Astrocyte (in vitro differentiated cells and primary cell): Measurements from ENCODE around the gene USP48. TPM values are rescaled to one million over a fixed set of nuclear protein-coding genes. Genes with fewer than 3 reads are reported as not detected.

ENCODE experiments used
- DNase-seq: peaks from one replicate; pipeline ENCODE4 v3.0.0-alpha.2; 2010; ENCODE audit warnings: low read depth
- FAIRE-seq: peaks from 2 replicates; lab custom pipeline; 2011; peaks lifted over from hg19 to GRCh38; lab: Jason Lieb, UNC
- H2AFZ ChIP-seq: 2 replicates; pipeline ENCODE4 v1.6.0; 2012; ENCODE audit warnings: low read depth, low read length, inconsistent platforms
- H3K27ac ChIP-seq: 2 replicates; pipeline ENCODE4 v1.5.1; 2011; ENCODE audit warnings: low read depth, low read length, inconsistent platforms
- H3K27me3 ChIP-seq: 2 replicates; pipeline ENCODE4 v1.6.0; 2011; ENCODE audit warnings: low read length, inconsistent platforms; ENCODE audit not compliant: insufficient read depth
- H3K36me3 ChIP-seq: 2 replicates; pipeline ENCODE4 v1.5.1; 2011; ENCODE audit warnings: low read length, inconsistent platforms; ENCODE audit not compliant: insufficient read depth
- H3K4me1 ChIP-seq: 2 replicates; pipeline ENCODE4 v1.5.1; 2011; ENCODE audit warnings: low read length, inconsistent platforms; ENCODE audit not compliant: insufficient read depth
- H3K4me2 ChIP-seq: 2 replicates; pipeline ENCODE4 v1.6.0; 2012; ENCODE audit warnings: low read length, inconsistent platforms
- H3K4me3 ChIP-seq: 2 replicates; pipeline ENCODE4 v1.5.1; 2011; ENCODE audit warnings: low read depth, mild to moderate bottlenecking, low read length, inconsistent platforms; ENCODE audit not compliant: insufficient read depth
- H3K79me2 ChIP-seq: 2 replicates; pipeline ENCODE4 v1.6.0; 2012; ENCODE audit warnings: mild to moderate bottlenecking, low read length, inconsistent platforms; ENCODE audit not compliant: insufficient read depth
- H3K9ac ChIP-seq: 2 replicates; pipeline ENCODE4 v1.6.0; 2012; ENCODE audit warnings: mild to moderate bottlenecking, low read length, inconsistent platforms
- H3K9me3 ChIP-seq: 2 replicates; pipeline ENCODE4 v1.5.1; 2012; ENCODE audit warnings: low read depth, mild to moderate bottlenecking, low read length, inconsistent platforms; ENCODE audit not compliant: insufficient read depth
- H4K20me1 ChIP-seq: 2 replicates; pipeline ENCODE4 v1.6.0; 2012; ENCODE audit warnings: low read length, inconsistent platforms; ENCODE audit not compliant: insufficient read depth
- H3K27ac Mint-ChIP-seq: one replicate; pipeline ENCODE4 v1.8.0; 2021; ENCODE audit warnings: mild to moderate bottlenecking, mixed read lengths; ENCODE audit not compliant: unreplicated experiment
- H3K27me3 Mint-ChIP-seq: one replicate; pipeline ENCODE4 v1.8.0; 2021; ENCODE audit warnings: low read depth, mixed read lengths; ENCODE audit not compliant: unreplicated experiment
- H3K36me3 Mint-ChIP-seq: one replicate; pipeline ENCODE4 v1.8.0; 2021; ENCODE audit warnings: low read depth, mixed read lengths; ENCODE audit not compliant: unreplicated experiment
- H3K4me1 Mint-ChIP-seq: one replicate; pipeline ENCODE4 v1.8.0; 2021; ENCODE audit warnings: low read depth, mixed read lengths; ENCODE audit not compliant: unreplicated experiment
- H3K4me3 Mint-ChIP-seq: one replicate; pipeline ENCODE4 v1.8.0; 2021; ENCODE audit warnings: mild to moderate bottlenecking, moderate library complexity, mixed read lengths; ENCODE audit not compliant: unreplicated experiment
- H3K9me3 Mint-ChIP-seq: one replicate; pipeline ENCODE4 v1.8.0; 2021; ENCODE audit warnings: mild to moderate bottlenecking, mixed read lengths; ENCODE audit not compliant: unreplicated experiment
- EZH2 ChIP-seq: IDR thresholded peaks from 2 replicates; pipeline ENCODE4 v1.6.1; 2012; ENCODE audit warnings: mild to moderate bottlenecking, low read length, inconsistent platforms; ENCODE audit not compliant: insufficient read depth
- total RNA-seq: library from RNA; stranded (reverse); gene quantifications from 2 replicates; pipeline ENCODE4 v1.2.1, GENCODE V29; 2021
- TF ChIP-seq, protein P1 (sequence below): IDR thresholded peaks from 2 replicates; pipeline ENCODE4 v1.5.1; 2011; ENCODE audit warnings: low read depth, mild to moderate bottlenecking, inconsistent platforms, low read length, moderate library complexity; ENCODE audit not compliant: insufficient read depth

USP48 gene
- total RNA-seq, 1 donor from 2014 or later: 85.7 TPM

DNA sequence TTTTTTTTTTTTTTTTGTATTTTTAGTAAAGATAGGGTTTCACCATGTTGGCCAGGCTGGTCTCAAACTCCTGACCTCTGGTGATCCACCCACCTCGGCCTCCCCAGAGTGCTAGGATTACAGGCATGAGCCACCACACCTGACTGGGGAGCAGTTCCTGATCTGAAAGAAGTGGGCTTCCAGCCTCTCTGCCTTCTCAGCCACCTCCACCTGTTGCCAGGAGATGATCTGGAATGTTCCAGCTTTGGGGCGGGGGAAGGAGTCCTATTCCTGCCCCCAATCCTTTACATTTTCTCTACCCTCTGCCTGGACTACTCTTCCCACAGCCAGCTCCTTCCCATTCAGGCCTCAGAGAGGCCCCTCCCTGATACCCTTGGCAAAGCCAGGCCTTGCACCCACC, 141.9 kb downstream of the USP48 start:
- peaks cover 22% of the 10 kb centered on the region for H3K4me1 Mint-ChIP-seq
- Histone ChIP-seq H3K4me1 (peaks cover 11% of the 10 kb centered on the region), H3K9ac (no peak overlapping the region), H3K27ac (no peak overlapping the region), H3K36me3 (no peaks in the 10 kb centered on the region), H3K9me3 (no peaks in the 10 kb centered on the region), H3K27me3 (no peaks in the 10 kb centered on the region), H3K4me3 (no peak overlapping the region), H3K79me2 (no peaks in the 10 kb centered on the region), H4K20me1 (no peaks in the 10 kb centered on the region), H3K4me2 (no peak overlapping the region), H2AFZ (no peak overlapping the region)
- H3K9me3 Mint-ChIP-seq: no peaks in the 10 kb centered on the region
- peaks cover 9% of the 10 kb centered on the region for H3K27me3 Mint-ChIP-seq
- no peak overlapping the region for H3K27ac Mint-ChIP-seq
- TF ChIP-seq, protein P1, sequence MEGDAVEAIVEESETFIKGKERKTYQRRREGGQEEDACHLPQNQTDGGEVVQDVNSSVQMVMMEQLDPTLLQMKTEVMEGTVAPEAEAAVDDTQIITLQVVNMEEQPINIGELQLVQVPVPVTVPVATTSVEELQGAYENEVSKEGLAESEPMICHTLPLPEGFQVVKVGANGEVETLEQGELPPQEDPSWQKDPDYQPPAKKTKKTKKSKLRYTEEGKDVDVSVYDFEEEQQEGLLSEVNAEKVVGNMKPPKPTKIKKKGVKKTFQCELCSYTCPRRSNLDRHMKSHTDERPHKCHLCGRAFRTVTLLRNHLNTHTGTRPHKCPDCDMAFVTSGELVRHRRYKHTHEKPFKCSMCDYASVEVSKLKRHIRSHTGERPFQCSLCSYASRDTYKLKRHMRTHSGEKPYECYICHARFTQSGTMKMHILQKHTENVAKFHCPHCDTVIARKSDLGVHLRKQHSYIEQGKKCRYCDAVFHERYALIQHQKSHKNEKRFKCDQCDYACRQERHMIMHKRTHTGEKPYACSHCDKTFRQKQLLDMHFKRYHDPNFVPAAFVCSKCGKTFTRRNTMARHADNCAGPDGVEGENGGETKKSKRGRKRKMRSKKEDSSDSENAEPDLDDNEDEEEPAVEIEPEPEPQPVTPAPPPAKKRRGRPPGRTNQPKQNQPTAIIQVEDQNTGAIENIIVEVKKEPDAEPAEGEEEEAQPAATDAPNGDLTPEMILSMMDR: no peak
- no peak for TF ChIP-seq EZH2
- DNase-seq (no peak), FAIRE-seq (no peak)
- no peaks in the 10 kb centered on the region for H3K36me3 Mint-ChIP-seq
- no peak overlapping the region for H3K4me3 Mint-ChIP-seq

DNA sequence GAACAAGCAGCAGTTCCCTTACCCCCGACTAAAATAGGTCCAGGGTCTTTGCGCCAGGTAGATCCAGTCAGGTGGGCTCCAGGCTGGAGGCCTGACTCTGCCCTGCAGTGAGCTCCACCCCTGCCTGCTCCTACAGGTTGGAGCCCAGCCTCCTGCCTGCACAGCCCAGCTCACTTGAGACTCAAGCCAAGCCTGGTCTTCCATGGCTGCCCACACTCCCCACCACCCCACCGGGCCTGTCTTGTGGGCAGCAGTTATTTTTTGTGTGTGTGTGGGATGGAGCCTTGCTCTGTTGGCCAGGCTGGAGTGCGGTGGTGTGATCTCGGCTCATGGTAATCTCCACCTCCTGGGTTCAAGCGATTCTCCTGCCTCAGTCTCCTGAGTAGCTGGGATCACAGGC, 142.3 kb downstream of the USP48 start:
- no peak for DNase-seq
- Mint-ChIP-seq H3K4me1 (peaks cover 22% of the 10 kb centered on the region), H3K9me3 (no peaks in the 10 kb centered on the region), H3K27me3 (peaks cover 9% of the 10 kb centered on the region), H3K4me3 (no peak overlapping the region), H3K27ac (no peak overlapping the region), H3K36me3 (no peaks in the 10 kb centered on the region)
- Histone ChIP-seq H4K20me1 (no peaks in the 10 kb centered on the region), H3K27ac (no peak overlapping the region), H2AFZ (no peak overlapping the region), H3K36me3 (no peaks in the 10 kb centered on the region), H3K9me3 (no peaks in the 10 kb centered on the region), H3K4me1 (peaks cover 11% of the 10 kb centered on the region), H3K9ac (no peak overlapping the region), H3K79me2 (no peaks in the 10 kb centered on the region), H3K4me2 (no peak overlapping the region), H3K4me3 (no peak overlapping the region), H3K27me3 (no peaks in the 10 kb centered on the region)
- no peak for FAIRE-seq
- no peak for TF ChIP-seq EZH2
- TF ChIP-seq, protein P1: no peak

DNA sequence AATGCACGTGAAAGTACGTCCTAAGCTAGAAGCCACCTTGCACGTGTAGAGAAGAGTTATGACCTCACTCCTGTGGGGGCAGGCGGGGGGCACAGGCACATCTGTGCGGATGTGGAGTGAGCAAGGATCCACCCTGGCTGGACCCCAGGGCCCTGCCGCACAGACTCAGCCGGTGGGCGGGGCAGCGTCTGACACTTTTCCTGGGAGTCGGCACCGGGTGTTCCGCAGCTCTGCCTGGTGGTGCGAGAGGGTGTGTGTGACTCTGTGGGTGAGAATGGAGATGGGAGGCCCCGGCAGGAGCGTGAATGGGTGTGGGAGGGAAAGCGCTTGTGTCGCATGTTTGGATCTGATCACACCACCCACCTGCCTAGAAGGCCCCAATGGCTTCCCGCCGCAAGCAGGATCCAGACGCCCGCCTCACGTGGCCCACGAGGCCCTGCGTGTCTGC, 143.3 kb downstream of the USP48 start:
- H3K9me3 ChIP-seq: no peaks in the 10 kb centered on the region
- H3K79me2 ChIP-seq: no peaks in the 10 kb centered on the region
- peaks cover 9% of the 10 kb centered on the region for H3K27me3 Mint-ChIP-seq
- H3K4me3 Mint-ChIP-seq: no peak overlapping the region
- H3K27me3 ChIP-seq: no peaks in the 10 kb centered on the region
- peaks cover 11% of the 10 kb centered on the region for H3K4me1 ChIP-seq
- no peaks in the 10 kb centered on the region for H4K20me1 ChIP-seq
- no peak overlapping the region for H3K27ac ChIP-seq
- H2AFZ ChIP-seq: no peak overlapping the region
- no peaks in the 10 kb centered on the region for H3K9me3 Mint-ChIP-seq
- no peaks in the 10 kb centered on the region for H3K36me3 ChIP-seq
- H3K4me1 Mint-ChIP-seq: peaks cover 30% of the 10 kb centered on the region
- no peak overlapping the region for H3K27ac Mint-ChIP-seq
- FAIRE-seq: no peak
- H3K9ac ChIP-seq: no peak overlapping the region
- no peak overlapping the region for H3K4me2 ChIP-seq
- no peaks in the 10 kb centered on the region for H3K36me3 Mint-ChIP-seq
- TF ChIP-seq, protein P1: no peak
- TF ChIP-seq EZH2: no peak
- H3K4me3 ChIP-seq: no peak overlapping the region
- no peak for DNase-seq
